Measurements from ENCODE around the gene GKN2. TPM values are rescaled to one million over a fixed set of nuclear protein-coding genes. Genes with fewer than 3 reads are reported as not detected.

GKN2 gene
- total RNA-seq, 4 donors from 2014 or later, result not detected

GRCh38 chr2:68942827-68943226 is 9.9 kb downstream of the GKN2 start:
- TF ChIP-seq CTCF (IDR thresholded peaks at IDR 0.05; ENCODE audit: low read depth), result no peak

- no peak for TF ChIP-seq CTCF (IDR thresholded peaks at IDR 0.05; ENCODE audit: low read depth)
Observed at GRCh38 chr2:68940369-68940768, 12.3 kb downstream of the GKN2 start.

GRCh38 chr2:68939962-68940361 is 12.7 kb downstream of the GKN2 start:
- no peak for TF ChIP-seq CTCF (IDR thresholded peaks at IDR 0.05; ENCODE audit: low read depth)

GRCh38 chr2:68938938-68939337 is 13.8 kb downstream of the GKN2 start:
- no peak for TF ChIP-seq CTCF (IDR thresholded peaks at IDR 0.05; ENCODE audit: low read depth)

GRCh38 chr2:68937346-68938055 is 15.2 kb downstream of the GKN2 start:
- TF ChIP-seq CTCF (IDR thresholded peaks at IDR 0.05; ENCODE audit: low read depth), result no peak

GRCh38 chr2:68936889-68937288 is 15.8 kb downstream of the GKN2 start:
- no peak for TF ChIP-seq CTCF (IDR thresholded peaks at IDR 0.05; ENCODE audit: low read depth)

GRCh38 chr2:68936427-68936826 is 16.3 kb downstream of the GKN2 start:
- no peak for TF ChIP-seq CTCF (IDR thresholded peaks at IDR 0.05; ENCODE audit: low read depth)
